H1 (cell line): Measurements from ENCODE around the gene CCDC157. TPM values are rescaled to one million over a fixed set of nuclear protein-coding genes. Genes with fewer than 3 reads are reported as not detected.

Experiments used
- CTCF ChIA-PET: fragments of 300-600 bp; sonication (Branson Sonifier 250); formaldehyde crosslinking; loops from one replicate; lab custom pipeline; 2021; ENCODE audit not compliant: partially characterized antibody; lab: Charles Lee
- POLR2A ChIA-PET: fragments of 300-600 bp; sonication (Branson Sonifier 250); formaldehyde crosslinking; loops from one replicate; lab custom pipeline; 2021; ENCODE audit warnings: inconsistent platforms; ENCODE audit not compliant: partially characterized antibody; lab: Charles Lee
- DNase-seq, 2 experiments: peaks; one replicate each; pipeline versions ENCODE4 v3.0.0 to v3.0.0-alpha.2; 2010 to 2022; ENCODE audit warnings: low spot score in 2 of 2, low read depth in 1 of 2, mixed read lengths in 1 of 2
- FAIRE-seq: peaks from 2 replicates; lab custom pipeline; 2011; peaks lifted over from hg19 to GRCh38; lab: Jason Lieb, UNC
- H2AFZ ChIP-seq: 2 replicates; pipeline ENCODE4 v1.8.1; 2012; ENCODE audit warnings: low read length, inconsistent platforms
- H2AK5ac ChIP-seq: 2 replicates; pipeline ENCODE4 v1.6.1; 2013; ENCODE audit warnings: low read depth, low read length
- H2BK120ac ChIP-seq: replicated peaks from 2 replicates; pipeline ENCODE3; 2013; ENCODE audit warnings: low read depth, low read length, inconsistent platforms
- H2BK12ac ChIP-seq: 2 replicates; pipeline ENCODE4 v1.6.1; 2013; ENCODE audit warnings: low read depth, low read length
- H2BK15ac ChIP-seq: 2 replicates; pipeline ENCODE4 v1.6.1; 2013; ENCODE audit warnings: low read length
- H2BK20ac ChIP-seq: 2 replicates; pipeline ENCODE4 v1.6.1; 2013; ENCODE audit warnings: low read length
- H2BK5ac ChIP-seq: 2 replicates; pipeline ENCODE4 v1.6.1; 2013; ENCODE audit warnings: low read depth, low read length
- H3K14ac ChIP-seq: 2 replicates; pipeline ENCODE4 v1.6.1; 2013; ENCODE audit warnings: inconsistent platforms; ENCODE audit not compliant: insufficient read length
- H3K18ac ChIP-seq: 2 replicates; pipeline ENCODE4 v1.6.1; 2013; ENCODE audit warnings: low read length; ENCODE audit errors: extremely low read depth
- H3K23ac ChIP-seq: 2 replicates; pipeline ENCODE4 v1.6.1; 2013; ENCODE audit warnings: inconsistent platforms; ENCODE audit not compliant: insufficient read length
- H3K23me2 ChIP-seq: 2 replicates; pipeline ENCODE4 v1.6.1; 2013; ENCODE audit warnings: low read depth, low read length
- H3K27ac ChIP-seq: 2 replicates; pipeline ENCODE4 v1.6.1; 2011; ENCODE audit warnings: low read depth, low read length, inconsistent platforms
- H3K27me3 ChIP-seq, 4 experiments: replicated peaks in 1 of 4; 1 replicate in 1 of 4; 2 replicates in 3 of 4; pipeline versions ENCODE4 v1.6.1 to v1.8.1; 2011 to 2013; ENCODE audit warnings: low read length in 3 of 4, mild to moderate bottlenecking in 3 of 4, inconsistent platforms in 2 of 4, mixed read lengths in 2 of 4, moderate library complexity in 1 of 4; ENCODE audit not compliant: control insufficient read depth in 3 of 4, insufficient read depth in 3 of 4; ENCODE audit errors: extremely low read depth in 1 of 4
- H3K36me3 ChIP-seq, 4 experiments: 2 replicates each; pipeline versions ENCODE4 v1.6.1 to v1.8.1; 2011 to 2013; ENCODE audit warnings: mild to moderate bottlenecking in 4 of 4, low read length in 3 of 4, moderate library complexity in 2 of 4, control low read depth in 1 of 4, inconsistent platforms in 1 of 4; ENCODE audit not compliant: insufficient read depth in 4 of 4, control insufficient read depth in 2 of 4
- H3K4ac ChIP-seq: replicated peaks from 2 replicates; pipeline ENCODE3; 2013; ENCODE audit warnings: low read length, low read depth, mixed read lengths, inconsistent platforms; ENCODE audit not compliant: insufficient read length
- H3K4me1 ChIP-seq, 4 experiments: replicated peaks in 1 of 4; 1 replicate in 1 of 4; 2 replicates in 3 of 4; pipeline versions ENCODE4 v1.6.1 to v1.8.1; 2011 to 2013; ENCODE audit warnings: low read length in 3 of 4, inconsistent platforms in 2 of 4, mixed read lengths in 1 of 4; ENCODE audit not compliant: insufficient read depth in 4 of 4, control insufficient read depth in 3 of 4
- H3K4me2 ChIP-seq, 2 experiments: 2 replicates each; pipeline versions ENCODE4 v1.6.1 to v1.8.1; 2011 to 2013; ENCODE audit warnings: low read depth in 2 of 2, low read length in 2 of 2, control low read depth in 1 of 2, inconsistent platforms in 1 of 2, mild to moderate bottlenecking in 1 of 2; ENCODE audit not compliant: insufficient read depth in 1 of 2
- H3K4me3 ChIP-seq, 4 experiments: fragments of 200-600, 300-600 bp in 1 of 4; sonication (generic), shearing (Covaris generic), sonication (Bioruptor Twin) in 1 of 4; 2 replicates each; pipeline versions ENCODE4 v1.5.1 to v1.8.1; 2011 to 2016; ENCODE audit warnings: low read length in 4 of 4, low read depth in 3 of 4, control low read depth in 2 of 4, inconsistent platforms in 2 of 4, mild to moderate bottlenecking in 2 of 4, mixed read lengths in 1 of 4, moderate library complexity in 1 of 4; ENCODE audit not compliant: insufficient read depth in 2 of 4; ENCODE audit errors: extremely low read depth in 1 of 4
- H3K56ac ChIP-seq: replicated peaks from 2 replicates; pipeline ENCODE3; 2013; ENCODE audit warnings: low read depth, mild to moderate bottlenecking, mixed read lengths, low read length, inconsistent platforms; ENCODE audit not compliant: insufficient read length
- H3K79me1 ChIP-seq: 2 replicates; pipeline ENCODE4 v1.6.1; 2013; ENCODE audit warnings: low read depth, low read length, control low read depth
- H3K79me2 ChIP-seq, 2 experiments: 2 replicates each; pipeline versions ENCODE4 v1.6.1 to v1.8.1; 2012 to 2013; ENCODE audit warnings: low read length in 2 of 2, mild to moderate bottlenecking in 2 of 2, inconsistent platforms in 1 of 2; ENCODE audit not compliant: insufficient read depth in 2 of 2, control insufficient read depth in 1 of 2
- H3K9ac ChIP-seq, 4 experiments: replicated peaks in 1 of 4; 1 replicate in 1 of 4; 2 replicates in 3 of 4; pipeline versions ENCODE4 v1.6.1 to v1.8.1; 2011 to 2013; ENCODE audit warnings: low read depth in 3 of 4, low read length in 3 of 4, control low read depth in 2 of 4, mild to moderate bottlenecking in 2 of 4, moderate library complexity in 2 of 4, inconsistent platforms in 1 of 4; ENCODE audit errors: extremely low read depth in 1 of 4
- H3K9me3 ChIP-seq, 2 experiments: 2 replicates each; pipeline versions ENCODE4 v1.6.1 to v1.8.1; 2012 to 2013; ENCODE audit warnings: mild to moderate bottlenecking in 2 of 2, moderate library complexity in 2 of 2, control low read depth in 1 of 2, inconsistent platforms in 1 of 2, low read depth in 1 of 2, low read length in 1 of 2, mixed read lengths in 1 of 2; ENCODE audit not compliant: insufficient read depth in 2 of 2
- H4K20me1 ChIP-seq, 2 experiments: replicated peaks in 1 of 2; 2 replicates each; pipeline versions ENCODE3 to v1.8.1; 2011 to 2013; ENCODE audit warnings: inconsistent platforms in 2 of 2, low read length in 2 of 2, mild to moderate bottlenecking in 1 of 2; ENCODE audit not compliant: insufficient read depth in 2 of 2, control insufficient read depth in 1 of 2
- H4K5ac ChIP-seq: 2 replicates; pipeline ENCODE4 v1.6.1; 2013; ENCODE audit warnings: low read length, low read depth, mixed read lengths, inconsistent platforms; ENCODE audit not compliant: insufficient read length
- H4K8ac ChIP-seq: 2 replicates; pipeline ENCODE4 v1.8.0; 2013; ENCODE audit warnings: mild to moderate bottlenecking, moderate library complexity, low read length, inconsistent platforms; ENCODE audit not compliant: insufficient read depth; ENCODE audit errors: extremely low read depth
- H4K91ac ChIP-seq: replicated peaks from 2 replicates; pipeline ENCODE3; 2013; ENCODE audit warnings: low read length, mixed read lengths, inconsistent platforms; ENCODE audit not compliant: insufficient read length
- EZH2 ChIP-seq: fragments of 200-600 bp; sonication (generic); IDR thresholded peaks from 2 replicates; pipeline ENCODE4 v1.7.1; 2012; ENCODE audit warnings: low read depth, mild to moderate bottlenecking, moderate library complexity, low read length, inconsistent platforms; ENCODE audit not compliant: severe bottlenecking
- WGBS, 2 experiments: shearing (Covaris generic) in 1 of 2; methylation state at CpG; one replicate each; pipeline versions ENCODE4 v1.1.6 to v1.1.7; 2013 to 2015; ENCODE audit warnings: low lambda C conversion rate in 2 of 2, mixed read lengths in 2 of 2, inconsistent platforms in 1 of 2, low coverage in 1 of 2, missing lambda C conversion rate in 1 of 2; ENCODE audit not compliant: insufficient replicate concordance in 2 of 2, insufficient coverage in 1 of 2, insufficient read length in 1 of 2; ENCODE audit errors: extremely low coverage in 1 of 2, missing lambda C conversion rate in 1 of 2; 5-methylcytosine and 5-hydroxymethylcytosine counted together
- polyA plus RNA-seq, 7 experiments: library from polyadenylated mRNA; depleted of rRNA in 3 of 7; stranded (reverse) in 5 of 7; unstranded in 2 of 7; fragments of >200 nt in 5 of 7; fragments of 200-250 nt in 2 of 7; gene quantifications; 1 replicate in 5 of 7; 2 replicates in 1 of 7; 4 replicates in 1 of 7; pipeline versions ENCODE4 v1.2.1 to v1.2.3, GENCODE V29; 2011 to 2013; ENCODE audit warnings: missing spikeins in 2 of 7, mixed read lengths in 2 of 7
- total RNA-seq: library from RNA; stranded (reverse); fragmentation: NEBNext Ultra II Directional; extraction: Animal tissue kit (Norgen Biotek cat#: 25700); gene quantifications from 2 replicates; pipeline ENCODE4 v1.2.1, GENCODE V29; 2021

The CCDC157 gene
- total and polyA plus RNA-seq, 2 of the 8 experiments (the other 6 are each of a cell fraction or from before 2014, with no cell fraction given), result 4.1 to 8.4 TPM

DNA sequence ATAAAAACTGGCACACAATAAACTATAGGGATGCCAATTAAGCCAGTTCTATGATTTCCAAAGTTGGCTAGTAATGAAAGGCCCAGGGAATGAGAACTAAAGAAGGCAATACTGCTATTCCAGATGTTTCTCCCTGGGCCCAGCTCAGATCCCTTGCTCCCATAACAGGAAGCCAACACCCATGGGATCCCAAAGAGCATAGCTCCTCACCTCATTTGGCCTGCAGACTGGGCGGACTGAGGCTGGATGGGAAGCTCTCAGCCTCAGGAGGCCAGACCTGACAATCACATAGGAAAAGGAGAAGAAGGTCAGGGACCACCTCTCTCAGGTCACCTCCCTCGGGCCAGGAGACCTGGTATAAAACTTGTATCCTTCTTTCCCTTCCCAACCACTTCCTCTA is 35.3 kb upstream of the CCDC157 start:
- Histone ChIP-seq H2BK12ac (no peak overlapping the region), H2BK20ac (no peak overlapping the region), H3K56ac (no peak overlapping the region), H4K20me1 (peaks cover 0 to 7% of the 10 kb centered on the region in 2 experiments), H4K91ac (no peak overlapping the region), H2BK5ac (no peak overlapping the region), H2BK120ac (no peak overlapping the region), H3K4me3 (no peak overlapping the region), H3K4me2 (no peak overlapping the region), H3K14ac (no peak overlapping the region), H2BK15ac (no peak overlapping the region), H3K79me2 (no peaks in the 10 kb centered on the region), H3K4ac (no peak overlapping the region), H3K4me1 (peaks cover 0 to 8% (median 5%) of the 10 kb centered on the region in 4 experiments; a peak in 5 of 7 replicates), H3K27me3 (no peaks in the 10 kb centered on the region), H4K8ac (no peak overlapping the region), H3K23me2 (peaks cover 3% of the 10 kb centered on the region; the same call in 1 of the 2 replicates), H4K5ac (no peak overlapping the region), H3K9ac (no peak overlapping the region), H3K27ac (no peak overlapping the region), H3K18ac (no peak overlapping the region), H3K36me3 (no peaks in the 10 kb centered on the region), H3K79me1 (peaks cover 3% of the 10 kb centered on the region), H2AK5ac (no peak overlapping the region), H3K23ac (no peak overlapping the region), H3K9me3 (no peaks in the 10 kb centered on the region), H2AFZ (no peak overlapping the region)
- POLR2A ChIA-PET, result interaction anchor here (1.2 kb wide), 1 partner anchor 17 kb away, joined by 3 read pairs; no protein-coding TSS in a partner anchor
- CTCF ChIA-PET, result interaction anchor here (0.5 to 20.1 kb wide), 4 partner anchors 11 to 58 kb away, joined by 3 to 203 read pairs (median 4); partner anchors contain the start of gene CASTOR1
- 90% methylated on average over 2 of the region's 2 CpGs; no CpG with 5 or more reads in 1 of the 2 experiments for WGBS, 2 experiments
- DNase-seq, result no peak
- FAIRE-seq, result no peak
- TF ChIP-seq EZH2, result no peak
- TF ChIP-seq, all 59 proteins: peak for 0
